Gastrocnemius medialis (tissue), 4 donors: ENCODE measurements around the gene ZNF608.

Experiments used
- CTCF ChIP-seq, 5 experiments: fragments of 450-650 bp in 3 of 5; fragments of 200-600 bp in 2 of 5; sonication (generic) in 2 of 5; IDR thresholded peaks in 4 of 5; conservative IDR thresholded peaks in 1 of 5; 1 replicate in 4 of 5; 2 replicates in 1 of 5; pipeline ENCODE4 v1.5.1; 2016 to 2019; ENCODE audit warnings: antibody characterized with exemption in 5 of 5, mild to moderate bottlenecking in 3 of 5, moderate library complexity in 3 of 5
- POLR2A ChIP-seq, 2 donors: fragments of 450-650 bp; IDR thresholded peaks; one replicate each; pipeline ENCODE4 v1.6.1; 2017; ENCODE audit warnings: antibody characterized with exemption in 2 of 2, mild to moderate bottlenecking in 2 of 2, moderate library complexity in 2 of 2

- TF ChIP-seq CTCF (IDR thresholded peaks at IDR 0.05 in 4 of 5, conservative IDR thresholded peaks at IDR 0.05 in 1 of 5) = peak in 1 of 5 experiments; percentile 13
- peak in 1 of 2 donors; percentile 55 for TF ChIP-seq POLR2A (IDR thresholded peaks at IDR 0.05)
These were observed at the start of gene ZNF608 for GRCh38 chr5:124745928-124746915.
